Measurements from ENCODE around the gene MFSD11. TPM values are rescaled to one million over a fixed set of nuclear protein-coding genes. Genes with fewer than 3 reads are reported as not detected.

MFSD11 gene
- total and polyA plus RNA-seq, 2 donors (not counting 3 experiments of a cell fraction or from before 2014, with no cell fraction given): 23.5 to 35.2 TPM

DNA sequence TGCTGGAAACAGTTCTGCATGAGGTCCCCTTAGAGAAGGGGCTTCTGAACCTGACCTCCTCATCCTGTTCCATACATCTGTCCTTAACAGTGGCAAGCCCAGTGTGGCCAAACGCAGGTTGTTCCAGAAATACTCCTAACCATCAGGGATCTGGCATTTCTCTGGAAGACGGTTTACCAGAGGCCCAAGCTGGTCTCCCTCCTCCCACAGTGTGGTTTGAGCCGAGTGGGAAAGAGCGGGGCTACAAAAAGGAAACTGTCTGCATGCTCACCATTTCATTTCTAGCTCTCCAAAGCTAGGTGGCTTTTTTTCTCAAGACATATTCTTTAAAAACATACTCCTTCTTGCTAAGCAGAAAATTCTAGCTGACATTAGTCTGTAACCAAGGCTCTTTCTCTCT lies 33.1 kb upstream of the MFSD11 start:
- FAIRE-seq (no peak), DNase-seq (ENCODE audit: low read depth, low spot score) (no peak)
- peaks cover 21% of the 10 kb centered on the region for H3K4me1 ChIP-seq (ENCODE audit: control insufficient read depth, extremely low read depth, insufficient read depth, low read length)

More for the DNA sequence above, 33.1 kb upstream of the MFSD11 start:
- dilution Hi-C loops (cut with MboI; ENCODE audit: extremely low pct_ligation_motif_present, low sequenced_read_pairs) (no loop called here), intact Hi-C loops (cut with micrococcal nuclease) (no loop called here)
- Histone ChIP-seq H3K79me2 (ENCODE audit: control insufficient read depth, insufficient read depth, low read length) (peaks cover 78% of the 10 kb centered on the region), H3K36me3 (ENCODE audit: control insufficient read depth in 2 of 2, extremely low read depth in 1 of 2, insufficient read depth in 2 of 2, low read length in 2 of 2) (no peaks in the 10 kb centered on the region), H3K9me3 (replicated peaks; ENCODE audit: control insufficient read depth, insufficient read depth, low read length) (no peaks in the 10 kb centered on the region), H3K9me1 (replicated peaks; ENCODE audit: control insufficient read depth, extremely low read depth, insufficient read depth, low read length) (no peaks in the 10 kb centered on the region), H3K27ac (ENCODE audit: insufficient read depth, low read depth, low read length) (no peak overlapping the region), H2AFZ (ENCODE audit: low read depth, low read length) (no peak overlapping the region), H3K4me2 (ENCODE audit: insufficient read depth, low read length) (no peak overlapping the region), H3K4me3 (replicated peaks in 1 of 3; ENCODE audit: insufficient read depth in 1 of 3, low read depth in 1 of 3, low read length in 3 of 3) (no peak overlapping the region), H3K9ac (replicated peaks; ENCODE audit: extremely low read depth, insufficient read depth, low read length) (no peak overlapping the region), H3K27me3 (ENCODE audit: control insufficient read depth in 2 of 2, insufficient read depth in 2 of 2, low read length in 2 of 2) (no peaks in the 10 kb centered on the region), H4K20me1 (replicated peaks; ENCODE audit: control insufficient read depth, extremely low read depth, insufficient read depth, low read length) (no peaks in the 10 kb centered on the region)
- no peak for TF ChIP-seq MYC (IDR thresholded peaks at IDR 0.05; ENCODE audit: low read depth, low read length)
- no peak for TF ChIP-seq GATA2 (IDR thresholded peaks at IDR 0.05; ENCODE audit: insufficient read depth, insufficient read length, low read depth, low read length)
- TF ChIP-seq FOS (IDR thresholded peaks at IDR 0.05; ENCODE audit: borderline replicate concordance, insufficient read depth, low read length): no peak
- no peak for TF ChIP-seq JUN (IDR thresholded peaks at IDR 0.05; ENCODE audit: borderline replicate concordance, insufficient read depth, insufficient read length, low read depth)
- TF ChIP-seq POLR2A (IDR thresholded peaks at IDR 0.05; ENCODE audit: low read depth, low read length): no peak
- no peak for TF ChIP-seq CTCF (IDR thresholded peaks at IDR 0.05; ENCODE audit: extremely low read depth in 1 of 2, insufficient read depth in 1 of 2, low read depth in 1 of 2, low read length in 2 of 2)
- no peak for TF ChIP-seq POLR2AphosphoS5 (IDR thresholded peaks at IDR 0.05; ENCODE audit: insufficient read depth, low read depth, low read length)
- no peak for TF ChIP-seq EZH2 (IDR thresholded peaks at IDR 0.05; ENCODE audit: borderline replicate concordance, low read depth, low read length, severe bottlenecking)
- TF ChIP-seq MAX (IDR thresholded peaks at IDR 0.05; ENCODE audit: insufficient read depth, insufficient read length): no peak
- POLR2A ChIA-PET: no interaction called here
- CTCF ChIA-PET: interaction anchor here (0.8 to 1.4 kb wide), 2 partner anchors 8 to 22 kb away, joined by 3 to 4 read pairs; partner anchors contain the start of genes JMJD6 and METTL23
- no TSS peak for BruUV-seq (replicated peaks)
